Activated CD8-positive, alpha-beta memory T cell treated with anti-CD3 and anti-CD28 coated beads for 4 hours (primary cell): ENCODE results near the gene NOC2L.

Experiments
- DNase-seq, 2 donors: peaks; one replicate each; pipeline ENCODE4 v3.0.0-alpha.2; 2020; ENCODE audit warnings: low read depth in 2 of 2

NOC2L gene

GRCh38 chr1:974687-975328 is 15.8 kb upstream of the NOC2L start:
- no peak for DNase-seq

- no peak for DNase-seq
Observed at GRCh38 chr1:974293-974640, 15.2 kb upstream of the NOC2L start.

- DNase-seq, result no peak
Observed at GRCh38 chr1:973459-974292, 14.6 kb upstream of the NOC2L start.

- DNase-seq, result no peak
Observed at GRCh38 chr1:972726-973458, 13.8 kb upstream of the NOC2L start.

- no peak for DNase-seq
Observed at GRCh38 chr1:971751-972506, 12.9 kb upstream of the NOC2L start.

- no peak for DNase-seq
Observed at GRCh38 chr1:970973-971730, 12.1 kb upstream of the NOC2L start.

GRCh38 chr1:970242-970972 is 11.4 kb upstream of the NOC2L start:
- DNase-seq, result no peak

GRCh38 chr1:969260-969855 is 10.3 kb upstream of the NOC2L start:
- DNase-seq, result no peak

- no peak for DNase-seq
Observed at GRCh38 chr1:967466-968343, 8.6 kb upstream of the NOC2L start.

GRCh38 chr1:966704-967300 is 7.7 kb upstream of the NOC2L start:
- peak; percentile 68 for DNase-seq

GRCh38 chr1:966135-966703 is 7.2 kb upstream of the NOC2L start, which contains the start of gene PLEKHN1:
Gene PLEKHN1 (plus strand): TSS chr1:966482. CDS start chr1:966532, 50 bp downstream.
- no peak for DNase-seq

- DNase-seq, result no peak
Observed at GRCh38 chr1:965526-966134, 6.6 kb upstream of the NOC2L start.

- no peak for DNase-seq
Observed at GRCh38 chr1:964691-965525, 5.9 kb upstream of the NOC2L start.

- no peak for DNase-seq
Observed at GRCh38 chr1:963746-964525, 4.9 kb upstream of the NOC2L start.

- DNase-seq, result no peak
Observed at GRCh38 chr1:963301-963651, 4.2 kb upstream of the NOC2L start.
